PC-9 (cell line): Measurements from ENCODE around the gene PTPRCAP.

Experiments used
- EZH2 ChIP-seq: fragments of 200-600 bp; sonication (generic); IDR thresholded peaks from 2 replicates; pipeline ENCODE4 v1.8.0; 2017; ENCODE audit warnings: antibody characterized with exemption, low read depth
- TF ChIP-seq, protein P1 (sequence below): fragments of 200-600 bp; sonication (generic); conservative IDR thresholded peaks from 2 replicates; pipeline ENCODE4 v1.6.1; 2017; ENCODE audit warnings: mixed run types, antibody characterized with exemption, mild to moderate bottlenecking, moderate library complexity

DNA sequence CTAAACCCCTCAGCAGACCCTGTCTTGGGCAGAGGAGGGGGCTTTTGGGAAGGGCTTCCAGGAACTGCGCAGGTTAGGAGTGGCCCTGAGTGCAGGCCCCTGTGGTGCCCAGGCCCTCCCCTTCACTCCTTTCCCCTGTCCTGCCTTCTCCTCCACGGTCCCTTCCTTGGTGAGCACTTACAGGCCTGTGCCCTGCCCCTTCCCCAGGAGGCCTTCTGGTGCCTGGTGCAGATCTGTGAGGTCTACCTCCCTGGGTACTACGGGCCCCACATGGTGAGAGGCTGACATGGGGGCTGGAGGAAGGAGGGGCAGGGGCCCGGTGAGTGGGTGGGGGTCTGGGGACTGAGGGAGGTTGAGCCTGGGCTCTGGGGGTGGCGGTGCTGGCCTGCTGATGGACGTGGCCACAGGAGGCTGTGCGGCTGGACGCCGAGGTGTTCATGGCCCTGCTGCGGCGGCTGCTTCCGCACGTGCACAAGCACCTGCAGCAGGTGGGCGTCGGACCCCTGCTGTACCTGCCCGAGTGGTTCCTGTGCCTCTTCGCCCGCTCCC is 31.0 kb downstream of the PTPRCAP start:
- TF ChIP-seq, protein P1, sequence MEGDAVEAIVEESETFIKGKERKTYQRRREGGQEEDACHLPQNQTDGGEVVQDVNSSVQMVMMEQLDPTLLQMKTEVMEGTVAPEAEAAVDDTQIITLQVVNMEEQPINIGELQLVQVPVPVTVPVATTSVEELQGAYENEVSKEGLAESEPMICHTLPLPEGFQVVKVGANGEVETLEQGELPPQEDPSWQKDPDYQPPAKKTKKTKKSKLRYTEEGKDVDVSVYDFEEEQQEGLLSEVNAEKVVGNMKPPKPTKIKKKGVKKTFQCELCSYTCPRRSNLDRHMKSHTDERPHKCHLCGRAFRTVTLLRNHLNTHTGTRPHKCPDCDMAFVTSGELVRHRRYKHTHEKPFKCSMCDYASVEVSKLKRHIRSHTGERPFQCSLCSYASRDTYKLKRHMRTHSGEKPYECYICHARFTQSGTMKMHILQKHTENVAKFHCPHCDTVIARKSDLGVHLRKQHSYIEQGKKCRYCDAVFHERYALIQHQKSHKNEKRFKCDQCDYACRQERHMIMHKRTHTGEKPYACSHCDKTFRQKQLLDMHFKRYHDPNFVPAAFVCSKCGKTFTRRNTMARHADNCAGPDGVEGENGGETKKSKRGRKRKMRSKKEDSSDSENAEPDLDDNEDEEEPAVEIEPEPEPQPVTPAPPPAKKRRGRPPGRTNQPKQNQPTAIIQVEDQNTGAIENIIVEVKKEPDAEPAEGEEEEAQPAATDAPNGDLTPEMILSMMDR = no peak
- TF ChIP-seq EZH2 = no peak
